GM19043 (cell line): Measurements from ENCODE around the gene PTPN9.
"Not testable (repeated sequence)": the region's sequence is repeated elsewhere in the genome, so short reads cannot be mapped to it uniquely, and the experiment has no call there.

ENCODE experiments used
- ATAC-seq: cut with Tn5 transposase; IDR thresholded peaks from one replicate; pipeline ENCODE4 v1.9.1; 2021; ENCODE audit warnings: low read depth; ENCODE audit not compliant: unreplicated experiment

PTPN9 gene

GRCh38 chr15:75583701-75584100, 4.6 kb upstream of the PTPN9 start:
- no peak for ATAC-seq

DNA sequence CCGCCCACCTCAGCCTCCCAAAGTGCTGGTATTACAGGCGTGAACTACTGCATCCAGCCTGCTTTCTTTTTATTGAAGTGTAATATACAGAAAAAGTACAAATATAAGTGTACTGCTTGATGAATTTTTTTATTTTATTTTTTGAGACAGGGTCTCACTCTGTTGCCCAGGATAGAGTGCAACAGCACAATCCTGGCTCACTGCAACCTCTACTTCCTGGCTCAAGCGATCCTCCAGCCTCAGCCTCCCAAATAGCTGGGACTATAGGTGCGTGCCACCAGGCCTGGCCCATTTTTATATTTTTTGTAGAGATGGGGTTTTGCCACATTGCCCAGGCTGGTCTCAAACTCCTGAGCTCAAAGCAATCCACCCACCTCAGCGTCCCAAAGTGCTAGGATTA, 3.8 kb upstream of the PTPN9 start:
- ATAC-seq, result not testable (repeated sequence)

- ATAC-seq, result no peak
Measured at GRCh38 chr15:75578173-75578947, 755 bp downstream of the PTPN9 start.

DNA sequence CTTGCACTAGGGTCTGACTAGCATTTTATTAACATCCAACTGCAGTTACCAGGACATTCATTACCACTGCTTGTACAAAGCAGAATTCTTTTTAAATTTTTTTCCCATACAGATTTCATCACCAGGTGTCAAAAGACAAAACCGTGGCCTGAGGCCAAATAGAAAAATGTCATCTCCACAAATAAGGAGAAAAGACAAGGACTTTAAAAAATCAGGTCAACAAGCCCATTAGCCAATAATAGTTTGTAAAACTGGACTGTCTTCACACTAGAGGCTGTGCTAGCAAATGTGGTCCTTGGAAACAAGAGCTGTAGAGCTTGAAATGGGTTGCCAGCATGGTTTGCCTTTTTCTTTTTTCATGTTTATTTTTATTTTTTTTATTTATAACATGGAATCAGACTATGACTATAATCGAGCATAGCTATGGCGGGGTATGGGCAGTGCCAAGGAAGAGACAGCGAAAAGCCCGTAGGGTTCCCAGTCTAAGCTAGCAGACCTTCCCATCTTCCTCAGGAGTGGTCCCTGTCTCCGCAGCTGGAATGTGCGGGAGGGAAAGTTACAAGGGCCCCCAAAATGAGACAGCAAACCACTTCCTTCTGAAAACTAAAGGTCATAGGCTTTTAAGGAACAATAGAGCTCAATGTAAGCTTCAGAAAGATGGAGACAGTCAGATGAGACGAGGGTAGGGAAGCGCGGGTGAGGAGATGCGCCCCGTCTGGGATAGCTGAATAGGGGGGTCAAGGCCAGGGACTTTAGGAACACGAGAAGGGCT, 1.5 kb downstream of the PTPN9 start:
- ATAC-seq, result no peak

GRCh38 chr15:75573648-75574384, 5.3 kb downstream of the PTPN9 start:
- ATAC-seq, result no peak

GRCh38 chr15:75570126-75570845, 8.8 kb downstream of the PTPN9 start:
- no peak for ATAC-seq

DNA sequence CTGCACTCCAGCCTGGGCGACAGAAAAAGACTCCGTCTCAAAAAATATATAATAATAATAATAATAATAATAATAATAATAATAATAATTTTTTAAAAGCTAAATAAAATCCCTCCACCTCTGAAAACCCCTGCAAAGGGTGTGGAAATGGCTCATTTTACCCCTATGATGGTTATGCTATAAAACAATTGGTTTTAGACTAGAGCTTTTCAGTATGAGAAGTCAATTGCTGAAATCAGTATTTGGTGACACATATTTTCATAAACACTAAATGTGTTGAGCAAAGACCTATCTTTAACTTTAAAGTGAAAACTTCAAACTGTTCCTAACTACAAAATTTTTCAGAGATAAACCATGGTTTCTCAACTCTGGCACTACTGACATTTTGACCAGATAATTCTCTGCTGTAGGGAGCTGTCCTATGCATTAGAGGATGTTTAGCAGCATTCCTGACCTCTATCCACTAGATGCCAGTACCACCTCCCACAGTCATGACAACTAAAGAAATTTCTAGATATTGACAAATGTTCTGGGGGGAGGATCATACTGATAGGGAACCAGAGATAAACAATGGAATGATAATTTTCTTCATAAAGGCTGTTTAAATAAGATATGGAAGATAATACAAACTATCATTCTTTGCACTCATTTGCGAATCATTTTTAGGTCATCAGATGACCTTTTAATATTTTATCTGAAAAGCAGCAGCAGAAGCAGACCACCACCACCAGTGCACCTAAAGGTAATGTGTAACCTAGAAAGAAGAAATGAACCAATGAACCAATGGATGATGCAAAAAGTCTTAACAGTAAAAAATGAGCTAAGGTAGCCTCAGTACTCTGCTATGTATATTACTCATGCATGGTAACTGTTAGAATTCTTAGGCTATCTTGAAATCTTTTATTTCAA, 13.8 kb downstream of the PTPN9 start:
- no peak for ATAC-seq

DNA sequence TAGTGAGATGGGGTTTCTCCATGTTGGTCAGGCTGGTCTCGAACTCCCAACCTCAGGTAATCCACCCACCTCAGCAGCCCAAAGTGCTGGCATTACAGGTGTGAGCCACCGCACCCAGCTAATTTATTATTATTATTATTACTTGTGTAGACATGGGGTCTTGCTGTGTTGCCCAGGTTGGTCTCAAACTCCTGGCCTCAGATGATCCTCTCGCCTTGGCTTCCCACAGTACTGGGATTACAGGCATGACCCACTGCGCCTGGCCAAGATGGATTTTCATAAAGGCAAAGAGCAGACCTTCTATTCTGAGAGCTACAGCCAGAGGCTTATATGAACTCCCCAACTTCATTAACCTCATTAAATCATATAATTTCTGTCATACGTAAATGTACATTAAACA, 17.2 kb downstream of the PTPN9 start:
- no peak for ATAC-seq

GRCh38 chr15:75559360-75559759, 19.8 kb downstream of the PTPN9 start:
- ATAC-seq, result not testable (repeated sequence)

DNA sequence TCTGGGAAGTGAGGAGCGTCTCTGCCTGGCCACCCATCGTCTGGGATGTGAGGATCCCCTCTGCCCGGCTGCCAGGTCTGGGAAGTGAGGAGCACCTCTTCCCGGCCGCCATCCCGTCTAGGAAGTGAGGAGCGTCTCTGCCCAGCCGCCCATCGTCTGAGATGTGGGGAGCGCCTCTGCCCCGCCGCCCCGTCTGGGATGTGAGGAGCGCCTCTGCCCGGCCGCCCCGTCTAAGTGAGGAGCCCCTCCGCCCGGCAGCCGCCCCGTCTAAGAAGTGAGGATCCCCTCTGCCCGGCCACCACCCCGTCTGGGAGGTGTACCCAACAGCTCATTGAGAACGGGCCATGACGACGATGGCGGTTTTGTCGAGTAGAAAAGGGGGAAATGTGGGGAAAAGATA, 20.2 kb downstream of the PTPN9 start:
- not testable (repeated sequence) for ATAC-seq

DNA sequence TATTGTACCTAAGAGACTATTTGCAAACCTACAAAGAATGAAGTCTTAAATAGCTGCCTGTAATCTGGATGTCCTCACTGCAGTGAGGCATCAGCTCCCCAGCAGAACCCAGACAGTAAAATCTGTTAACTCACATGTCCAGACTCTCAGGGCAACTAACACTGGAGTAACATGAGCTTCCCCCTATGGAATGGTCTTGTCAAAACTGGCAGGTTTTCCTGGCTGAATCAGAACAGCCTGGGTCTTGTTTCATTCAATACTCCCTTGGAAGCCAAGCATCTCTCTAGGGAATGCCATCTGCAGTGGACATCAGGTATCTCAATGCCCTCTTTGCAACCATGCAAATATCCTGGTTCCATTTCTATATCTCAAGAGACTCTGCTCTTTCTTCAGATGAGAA, 24.4 kb downstream of the PTPN9 start:
- no peak for ATAC-seq

- ATAC-seq, result no peak
Measured at GRCh38 chr15:75553659-75554058, 25.5 kb downstream of the PTPN9 start.

DNA sequence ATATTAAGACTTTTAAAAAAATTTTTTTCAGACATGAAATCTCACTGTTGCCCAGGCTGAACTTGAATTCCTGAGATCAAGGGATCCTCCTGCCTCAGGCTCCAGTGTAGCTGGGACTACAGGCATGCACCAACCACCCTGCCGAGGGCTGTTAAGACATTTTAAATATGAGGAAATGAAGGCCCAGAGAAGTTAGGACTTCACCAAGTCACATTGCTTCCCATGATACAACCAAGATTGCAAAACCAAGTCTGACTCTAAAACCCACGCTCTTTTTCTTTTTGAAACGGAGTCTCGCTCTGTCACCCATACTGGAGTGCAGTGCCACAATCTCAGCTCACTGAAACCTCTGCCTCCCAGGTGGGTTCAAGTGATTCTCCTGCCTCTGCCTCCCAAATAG, 28.0 kb downstream of the PTPN9 start:
- ATAC-seq, result no peak

- no peak for ATAC-seq
Measured at GRCh38 chr15:75545064-75545463, 34.1 kb downstream of the PTPN9 start.

DNA sequence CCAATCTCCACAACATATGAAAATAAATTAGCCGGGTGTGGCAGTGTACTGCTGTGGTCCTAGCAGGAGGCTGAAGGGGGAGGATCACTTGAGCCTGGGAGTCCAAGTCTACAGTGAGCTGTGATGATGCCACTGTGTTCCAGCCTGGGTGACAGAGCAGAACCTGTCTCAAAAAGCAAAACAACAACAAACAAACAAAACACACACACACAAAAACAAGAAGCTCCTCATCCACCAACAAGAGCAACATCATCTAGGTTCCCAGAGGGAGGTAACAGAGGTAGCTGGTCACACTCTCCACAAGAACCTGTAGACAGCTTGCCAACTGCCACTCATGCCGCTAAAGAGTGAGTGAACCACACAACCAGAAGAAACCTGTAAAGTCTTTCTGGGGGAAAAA, 34.8 kb downstream of the PTPN9 start:
- no peak for ATAC-seq

GRCh38 chr15:75542949-75543545, 36.1 kb downstream of the PTPN9 start:
- ATAC-seq, result not testable (repeated sequence)

GRCh38 chr15:75542386-75542797, 36.7 kb downstream of the PTPN9 start:
- ATAC-seq, result no peak

DNA sequence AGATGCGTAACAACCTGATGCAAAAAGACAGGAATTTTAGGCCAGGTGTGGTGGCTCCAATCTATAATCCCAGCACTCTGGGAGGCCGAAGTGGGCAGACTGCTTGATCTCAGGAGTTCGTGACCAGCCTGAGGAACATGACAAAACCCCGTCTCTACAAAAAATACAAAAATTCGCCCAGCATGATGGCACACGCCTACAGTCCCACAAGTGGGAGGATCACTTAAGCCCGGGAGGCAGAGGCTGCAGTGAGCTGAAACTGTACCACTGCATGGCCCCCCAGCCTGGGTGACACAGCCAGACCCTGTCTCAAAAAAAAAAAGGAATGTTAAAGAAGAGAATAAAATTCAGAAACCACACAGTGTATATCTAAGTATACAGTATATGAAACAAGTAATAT, 40.7 kb downstream of the PTPN9 start:
- ATAC-seq, result no peak

- no peak for ATAC-seq
Measured at GRCh38 chr15:75533945-75534344, 45.2 kb downstream of the PTPN9 start.
